Ecto neural progenitor cell (in vitro differentiated cells): Measurements from ENCODE around the gene MAP4.
"Not testable (repeated sequence)": the region's sequence is repeated elsewhere in the genome, so short reads cannot be mapped to it uniquely, and the experiment has no call there.

Experiments
- DNase-seq: peaks from one replicate; pipeline ENCODE4 v3.0.0-alpha.2; 2018; ENCODE audit warnings: low spot score

MAP4 gene, protein sequence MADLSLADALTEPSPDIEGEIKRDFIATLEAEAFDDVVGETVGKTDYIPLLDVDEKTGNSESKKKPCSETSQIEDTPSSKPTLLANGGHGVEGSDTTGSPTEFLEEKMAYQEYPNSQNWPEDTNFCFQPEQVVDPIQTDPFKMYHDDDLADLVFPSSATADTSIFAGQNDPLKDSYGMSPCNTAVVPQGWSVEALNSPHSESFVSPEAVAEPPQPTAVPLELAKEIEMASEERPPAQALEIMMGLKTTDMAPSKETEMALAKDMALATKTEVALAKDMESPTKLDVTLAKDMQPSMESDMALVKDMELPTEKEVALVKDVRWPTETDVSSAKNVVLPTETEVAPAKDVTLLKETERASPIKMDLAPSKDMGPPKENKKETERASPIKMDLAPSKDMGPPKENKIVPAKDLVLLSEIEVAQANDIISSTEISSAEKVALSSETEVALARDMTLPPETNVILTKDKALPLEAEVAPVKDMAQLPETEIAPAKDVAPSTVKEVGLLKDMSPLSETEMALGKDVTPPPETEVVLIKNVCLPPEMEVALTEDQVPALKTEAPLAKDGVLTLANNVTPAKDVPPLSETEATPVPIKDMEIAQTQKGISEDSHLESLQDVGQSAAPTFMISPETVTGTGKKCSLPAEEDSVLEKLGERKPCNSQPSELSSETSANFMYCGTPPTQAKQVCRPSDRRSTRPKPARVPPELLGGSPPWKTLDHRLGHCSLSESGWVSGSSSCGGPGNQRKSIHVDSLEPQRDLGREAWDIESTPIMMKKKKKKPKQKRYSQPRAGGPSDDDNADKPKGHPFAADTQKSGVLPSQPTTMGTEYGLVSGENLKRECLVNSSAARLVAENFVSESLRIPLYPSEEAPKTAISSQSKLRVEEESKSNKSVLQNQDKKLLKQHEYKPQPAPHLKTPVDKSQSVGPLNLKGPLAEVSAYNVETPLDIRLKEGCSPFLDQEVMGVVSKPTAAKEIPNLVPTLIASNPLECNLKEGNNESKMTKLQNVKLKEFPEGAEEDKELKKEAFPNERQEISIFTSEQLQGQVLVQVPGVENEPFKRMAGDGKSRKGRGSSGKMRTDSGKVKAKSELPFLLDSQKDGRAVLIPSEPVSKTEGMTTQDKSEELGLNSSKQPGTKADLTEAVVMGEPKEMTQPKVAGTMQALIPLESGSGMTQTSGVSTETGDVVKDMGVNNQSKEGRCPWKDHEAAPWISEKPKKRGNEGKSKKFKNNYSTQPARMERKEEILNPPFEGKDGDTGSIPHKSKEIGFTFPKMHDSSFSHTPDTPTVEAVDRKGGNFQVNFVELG (N-terminal part only)

DNA sequence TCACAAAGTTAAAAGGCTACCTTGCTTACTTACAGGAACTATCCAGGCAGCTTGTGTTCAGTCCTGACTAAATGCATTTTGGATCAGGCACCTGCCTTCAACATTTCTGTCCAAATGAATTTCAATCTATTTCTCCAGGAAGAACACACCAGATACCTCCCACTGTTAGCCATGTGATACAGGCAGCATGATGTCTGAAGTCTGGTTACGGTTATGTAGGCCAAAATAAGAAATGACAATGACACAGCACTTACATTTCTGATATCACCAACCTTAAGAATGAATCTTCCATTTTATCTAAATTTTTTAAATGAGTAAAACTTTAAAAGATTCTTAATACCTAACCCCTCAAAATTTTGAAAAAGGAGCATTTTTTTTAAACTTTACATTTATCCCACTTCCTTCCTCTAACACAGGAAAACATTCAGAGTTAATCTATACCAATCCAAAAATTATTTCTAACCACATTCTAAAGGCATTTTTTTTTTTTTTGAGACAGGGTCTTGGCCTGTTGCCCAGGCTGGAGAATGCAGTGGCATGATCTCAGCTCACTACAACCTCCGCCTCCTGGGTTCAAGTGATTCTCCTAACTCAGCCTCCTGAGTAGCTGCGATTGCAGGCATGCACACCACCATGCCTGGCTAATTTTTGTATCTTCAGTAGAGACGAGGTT, at the start of gene MAP4:
MAP4 (minus strand) TSS at position 116 of the 673 bp plus-strand sequence. CDS start 17,556 bp downstream, outside the sequence.
- DNase-seq = no peak

DNA sequence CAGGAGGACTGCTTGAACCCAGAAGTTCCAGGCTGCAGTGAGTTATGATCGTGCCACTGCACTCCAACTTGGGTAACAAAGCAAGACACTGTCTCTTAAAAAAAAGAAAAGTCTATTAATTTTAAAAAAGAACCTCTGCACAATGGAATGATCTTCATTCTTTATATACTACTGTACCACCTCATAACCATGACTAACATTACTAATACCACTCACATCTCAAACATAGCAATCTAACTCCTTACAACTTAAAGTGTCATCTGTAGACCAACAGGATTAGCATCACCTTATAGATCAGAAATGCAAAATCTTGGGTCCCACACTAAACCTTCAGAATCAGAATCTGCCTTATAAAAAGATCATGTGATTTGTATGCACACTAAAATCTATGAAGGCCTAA, 48.8 kb upstream of the MAP4 start:
- no peak for DNase-seq

DNA sequence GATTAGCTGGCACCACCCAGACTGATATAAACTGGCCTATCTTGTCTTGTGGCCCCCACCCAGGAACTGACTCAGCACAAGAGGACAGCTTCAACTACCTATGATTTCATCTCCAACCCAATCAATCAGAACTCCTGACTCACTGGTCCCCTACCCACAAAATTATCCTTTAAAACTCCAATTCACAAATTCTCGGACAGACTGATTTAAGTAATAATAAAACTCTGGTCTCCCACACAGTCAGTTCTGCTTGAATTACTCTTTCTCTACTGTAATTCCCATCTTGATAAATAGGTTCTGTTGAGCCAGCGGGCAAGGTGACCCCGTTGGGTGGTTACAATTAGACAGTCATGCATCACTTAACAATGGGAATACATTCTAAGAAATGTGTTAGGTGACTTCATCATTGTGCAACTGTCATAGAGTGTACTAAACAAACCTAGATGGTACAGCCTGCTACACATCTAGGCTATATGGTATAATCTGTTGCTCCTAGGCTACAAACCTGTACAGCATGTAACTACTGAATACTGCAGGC, 48.1 kb upstream of the MAP4 start:
- DNase-seq = no peak

DNA sequence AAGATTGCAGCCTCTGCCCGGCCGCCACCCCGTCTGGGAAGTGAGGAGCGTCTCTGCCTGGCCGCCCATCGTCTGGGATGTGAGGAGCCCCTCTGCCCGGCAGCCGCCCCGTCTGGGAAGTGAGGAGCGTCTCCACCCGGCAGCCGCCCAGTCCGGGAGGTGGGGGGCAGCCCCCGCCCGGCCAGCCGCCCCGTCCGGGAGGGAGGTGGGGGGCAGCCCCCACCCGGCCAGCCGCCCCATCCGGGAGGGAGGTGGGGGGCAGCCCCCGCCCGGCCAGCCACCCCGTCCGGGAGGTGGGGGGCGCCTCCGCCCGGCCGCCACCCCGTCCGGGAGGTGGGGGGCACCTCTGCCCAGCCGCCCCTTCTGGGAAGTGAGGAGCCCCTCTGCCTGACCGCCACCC, 45.4 kb upstream of the MAP4 start:
- DNase-seq = not testable (repeated sequence)

DNA sequence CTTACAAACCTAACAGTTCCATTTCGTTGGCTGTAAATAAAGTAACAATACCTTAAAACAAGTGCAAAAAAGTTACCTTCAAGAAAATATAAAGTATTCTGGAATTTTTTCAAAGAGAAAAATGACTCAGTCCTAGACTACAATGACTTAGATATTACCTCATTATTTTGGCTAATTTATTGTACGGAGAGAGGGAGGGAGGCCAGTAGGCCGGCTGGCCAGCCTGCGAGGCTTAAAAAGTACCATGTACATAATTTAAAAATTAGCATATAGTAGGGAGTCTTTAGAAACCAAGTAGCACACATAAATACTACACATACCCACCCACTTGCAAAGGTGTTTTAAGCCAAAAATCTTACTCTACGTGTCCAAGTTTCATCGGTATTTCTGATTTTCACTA, 41.9 kb upstream of the MAP4 start:
- no peak for DNase-seq

DNA sequence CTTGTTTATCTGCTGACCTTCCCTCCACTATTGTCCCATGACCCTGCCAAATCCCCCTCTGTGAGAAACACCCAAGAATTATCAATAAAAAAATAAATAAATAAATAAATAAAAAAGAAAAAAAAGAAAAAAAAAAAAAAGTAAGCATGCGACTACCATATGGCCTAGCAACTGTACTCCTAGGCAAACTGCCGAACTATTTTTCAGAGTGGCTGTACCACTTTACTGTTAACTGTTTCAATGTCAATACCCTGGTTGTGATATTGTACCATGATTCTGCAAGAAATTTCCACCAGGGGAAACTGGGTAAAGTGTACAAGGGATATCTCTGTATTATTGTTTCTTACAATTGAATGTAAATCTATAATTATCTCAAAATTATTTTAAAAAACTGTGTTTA, 41.3 kb upstream of the MAP4 start:
- no peak for DNase-seq

DNA sequence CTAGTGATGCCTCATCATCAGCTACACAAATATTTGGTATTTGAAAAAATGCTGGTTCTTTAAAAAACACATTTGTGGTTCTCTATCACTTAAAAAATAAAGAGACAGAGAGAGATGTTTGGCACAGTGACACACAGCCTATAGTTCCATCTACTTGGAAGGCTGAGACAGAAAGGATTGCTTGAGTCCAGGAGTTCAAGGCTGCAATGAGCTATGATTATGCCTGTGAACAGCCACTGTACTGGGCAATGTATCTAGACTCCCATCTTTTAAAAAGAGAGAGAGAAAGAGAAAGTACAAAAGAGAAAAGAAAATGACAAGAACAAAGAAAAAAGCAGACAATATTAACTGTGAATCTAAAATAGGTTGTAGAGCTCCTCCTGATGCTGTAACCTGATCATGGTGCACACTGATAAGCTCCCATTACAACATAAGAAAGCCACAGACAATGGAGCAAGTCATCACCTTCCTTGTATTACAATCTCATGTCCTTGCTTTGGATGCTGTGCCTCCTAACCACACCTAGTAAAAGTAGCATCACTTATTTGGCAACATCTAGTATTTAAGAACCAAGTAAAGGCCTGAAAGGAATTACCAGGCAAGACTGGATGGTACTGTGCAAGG, 31.7 kb upstream of the MAP4 start:
- DNase-seq = no peak

DNA sequence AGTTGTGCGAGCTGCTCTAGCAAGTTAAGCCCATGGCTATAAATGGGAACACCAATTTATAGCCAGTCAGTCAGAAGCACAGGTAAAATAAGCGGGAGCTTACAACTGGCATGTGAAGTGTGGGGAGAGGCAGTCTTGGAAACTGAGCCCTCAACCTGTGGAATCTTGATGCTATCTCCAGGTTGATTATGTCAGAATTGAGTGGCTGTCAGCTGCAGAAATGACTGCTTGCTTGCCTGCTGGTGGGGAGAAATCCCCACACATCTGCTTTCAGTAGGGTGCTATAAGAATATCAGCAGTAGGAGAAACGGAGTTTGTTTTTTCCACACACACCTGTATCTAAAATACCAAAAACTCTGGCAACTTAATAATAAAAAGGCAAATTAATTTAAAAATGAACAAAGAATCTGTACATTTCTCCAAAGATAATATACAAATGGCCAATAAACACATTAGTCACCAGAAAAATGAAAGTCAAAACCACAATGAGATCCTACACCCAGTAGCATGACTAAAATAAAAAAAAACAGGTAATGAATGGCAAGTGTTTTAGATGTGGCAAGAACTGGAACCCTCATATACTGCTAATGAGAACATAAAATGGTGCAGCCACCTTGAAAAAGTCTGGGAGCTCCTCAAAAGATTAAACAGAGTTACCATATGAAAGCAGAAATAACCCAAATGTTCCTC, 26.0 kb upstream of the MAP4 start:
- no peak for DNase-seq

DNA sequence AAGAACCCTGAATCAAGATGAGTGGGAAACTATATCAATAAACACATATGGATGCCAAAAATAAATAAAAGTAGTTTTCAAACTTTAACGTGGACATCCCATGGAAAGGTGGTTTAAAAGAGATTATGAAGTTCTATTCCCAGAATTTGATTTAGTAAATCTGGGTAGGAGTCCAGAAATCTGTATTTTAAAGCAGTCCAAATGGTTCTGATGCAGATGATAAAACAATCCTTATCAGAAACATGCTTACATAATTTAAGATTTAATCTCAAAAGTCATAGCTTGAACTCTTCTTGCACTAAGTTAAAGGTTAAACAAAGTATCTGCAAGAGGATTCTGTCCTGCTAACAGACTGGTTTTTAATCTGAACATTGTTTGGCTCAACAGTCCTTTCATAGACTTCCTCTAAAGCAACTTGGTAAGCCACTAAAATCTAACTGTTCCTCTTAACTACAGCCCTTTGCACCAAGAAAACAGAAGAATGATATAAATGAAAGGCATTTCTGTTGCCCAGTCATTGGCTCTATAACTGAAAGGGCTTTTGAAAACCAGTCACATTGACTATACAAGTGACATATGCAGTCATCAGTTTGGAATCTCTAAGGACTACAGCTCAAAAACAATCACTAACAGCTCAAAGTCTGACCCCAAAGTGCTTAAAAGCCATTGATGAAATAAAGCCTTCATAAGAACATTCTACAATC, 23.4 kb upstream of the MAP4 start:
- no peak for DNase-seq

DNA sequence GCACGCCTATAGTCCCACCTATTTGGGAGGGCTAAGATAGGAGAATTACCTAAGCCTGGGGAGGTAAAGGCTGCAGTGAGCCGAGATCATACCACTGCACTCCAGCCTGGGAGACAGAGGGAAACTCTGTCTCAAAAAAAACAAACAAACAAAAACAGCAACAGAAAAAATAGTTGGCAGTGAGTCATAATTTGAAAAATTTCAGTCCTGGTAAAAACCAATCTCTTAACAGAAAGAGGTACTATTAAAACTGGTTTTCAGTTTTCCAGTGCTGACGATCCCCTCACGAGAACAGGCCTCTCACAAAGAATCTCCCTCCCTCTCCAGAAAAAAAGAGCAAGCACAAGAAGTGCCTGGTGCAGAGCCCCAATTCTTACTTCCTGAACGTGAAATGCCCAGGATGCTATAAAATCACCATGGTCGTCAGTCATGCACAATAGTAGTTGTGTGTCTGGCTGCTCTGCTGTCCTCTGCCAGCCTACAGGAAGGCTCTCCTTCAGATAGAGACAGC, 22.8 kb upstream of the MAP4 start:
- DNase-seq = no peak

DNA sequence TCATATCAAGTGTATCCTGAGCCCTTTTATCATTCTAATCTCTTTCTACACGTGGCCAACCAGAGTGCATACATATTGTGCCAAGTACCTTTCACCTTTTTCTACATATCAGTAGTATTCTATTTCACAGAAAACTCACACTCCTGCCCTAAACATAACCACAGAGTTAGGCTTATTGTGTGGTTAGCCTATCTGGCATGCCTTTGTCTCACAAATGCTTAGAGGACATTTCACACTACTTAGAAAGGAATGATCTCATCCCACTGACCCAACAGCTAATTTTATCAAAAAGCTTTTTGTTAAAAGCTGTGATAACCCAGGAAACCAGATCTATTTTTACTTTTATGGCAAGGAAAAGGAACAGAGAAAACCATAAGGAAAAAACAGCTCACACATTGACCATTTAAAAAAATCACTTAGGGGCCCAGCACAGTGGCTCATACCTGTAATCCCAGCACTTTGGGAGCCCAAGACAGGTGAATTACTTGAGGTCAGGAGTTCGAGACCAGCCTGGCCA, 17.8 kb upstream of the MAP4 start:
- DNase-seq = no peak

DNA sequence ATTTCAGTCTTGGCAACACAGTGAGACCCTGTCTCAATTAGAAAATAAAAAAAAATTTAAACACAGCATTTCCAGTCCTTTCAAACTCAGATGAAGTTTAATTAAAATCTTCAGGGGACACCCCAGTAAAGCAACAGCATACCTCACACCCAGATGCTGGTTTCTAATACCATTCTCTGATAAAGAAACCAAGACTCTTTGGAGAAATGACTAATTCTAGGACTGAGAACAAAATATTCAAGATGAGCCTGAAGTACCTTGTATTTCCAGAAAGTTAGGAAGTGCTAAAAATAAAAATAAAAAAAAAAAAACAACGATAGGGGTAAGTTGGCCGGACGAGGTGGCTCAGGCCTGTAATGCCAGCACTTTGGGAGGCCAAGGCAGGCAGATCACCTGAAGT, 14.0 kb upstream of the MAP4 start:
- DNase-seq = no peak

DNA sequence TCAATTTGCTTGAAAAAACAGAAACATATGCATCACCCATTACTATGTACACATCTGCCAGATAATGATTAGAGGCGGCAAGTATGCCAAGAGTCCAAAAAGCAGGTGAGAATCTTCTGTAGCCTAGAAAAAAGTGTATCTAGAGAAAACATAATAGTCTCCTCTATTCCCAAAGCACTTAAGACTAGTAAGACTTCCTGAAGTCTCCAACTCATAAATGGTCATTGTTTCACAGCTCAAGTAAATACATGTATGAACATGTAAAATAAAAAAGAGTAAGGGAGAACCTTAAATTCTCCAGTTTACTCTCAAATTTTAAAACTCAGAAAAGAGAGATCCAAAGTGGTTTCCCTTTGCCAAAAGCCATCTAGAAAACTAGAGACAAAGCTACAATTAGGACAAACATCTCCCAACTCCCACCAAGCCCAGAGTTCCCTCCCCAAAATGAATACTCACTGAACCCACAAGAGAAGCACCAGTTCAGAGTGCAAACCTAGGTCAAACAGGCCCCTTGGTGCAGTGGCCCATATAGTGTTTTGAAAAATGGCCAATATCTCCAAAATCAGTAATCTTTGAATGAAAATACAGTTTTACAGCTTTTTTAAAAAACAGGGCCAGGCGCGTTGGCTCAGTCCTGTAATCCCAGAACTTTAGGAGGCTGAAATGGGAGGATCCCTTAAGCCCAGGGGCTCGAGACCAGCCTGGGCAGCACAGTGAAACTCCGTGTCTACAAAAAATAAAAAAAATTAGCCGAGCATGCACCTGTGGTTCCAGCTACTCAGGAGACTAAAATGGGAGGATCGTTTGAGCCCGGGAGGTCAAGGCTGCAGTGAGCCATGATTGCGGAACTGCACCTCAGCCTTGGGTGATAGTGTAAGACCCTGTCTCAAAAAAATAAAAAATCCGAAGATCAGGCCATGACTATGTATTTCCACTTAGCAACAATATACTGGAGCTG, 11.0 kb upstream of the MAP4 start:
- DNase-seq = no peak

DNA sequence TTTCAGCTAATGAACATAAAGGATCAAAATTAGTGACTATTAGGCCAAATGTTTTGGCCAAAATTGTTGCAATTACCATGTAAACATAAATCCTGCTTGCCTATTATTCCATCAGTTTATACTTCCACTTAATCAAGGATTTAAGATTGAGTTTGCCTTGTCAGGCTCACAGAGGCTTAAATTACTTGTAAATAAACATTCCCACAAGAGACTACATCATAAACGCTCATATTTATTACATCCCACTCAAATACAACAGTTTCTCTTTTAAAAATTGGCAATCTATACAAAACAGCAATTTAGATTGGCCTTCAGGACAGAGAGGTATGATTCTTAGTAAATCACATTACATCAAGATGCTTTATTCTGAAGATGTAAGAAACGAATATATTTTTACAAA, 9.9 kb upstream of the MAP4 start:
- no peak for DNase-seq

DNA sequence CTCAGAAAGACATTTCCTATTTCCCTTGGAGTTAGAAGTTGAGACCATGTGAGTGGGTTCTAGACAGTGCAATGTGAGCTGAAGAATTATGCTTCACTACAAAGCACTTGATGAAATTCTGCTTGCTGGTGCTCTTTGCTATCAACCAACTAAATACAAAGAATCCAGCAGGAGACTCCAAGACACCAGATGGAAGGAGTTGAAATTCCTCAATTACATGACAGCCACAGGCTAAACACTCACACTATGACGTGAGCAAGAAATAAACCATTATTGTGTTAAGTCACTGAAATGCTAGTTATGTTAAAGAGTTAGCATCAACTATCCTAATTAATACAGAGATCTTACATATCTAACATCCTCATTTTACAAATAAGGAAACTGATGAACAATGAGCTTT, 8.2 kb upstream of the MAP4 start:
- no peak for DNase-seq

DNA sequence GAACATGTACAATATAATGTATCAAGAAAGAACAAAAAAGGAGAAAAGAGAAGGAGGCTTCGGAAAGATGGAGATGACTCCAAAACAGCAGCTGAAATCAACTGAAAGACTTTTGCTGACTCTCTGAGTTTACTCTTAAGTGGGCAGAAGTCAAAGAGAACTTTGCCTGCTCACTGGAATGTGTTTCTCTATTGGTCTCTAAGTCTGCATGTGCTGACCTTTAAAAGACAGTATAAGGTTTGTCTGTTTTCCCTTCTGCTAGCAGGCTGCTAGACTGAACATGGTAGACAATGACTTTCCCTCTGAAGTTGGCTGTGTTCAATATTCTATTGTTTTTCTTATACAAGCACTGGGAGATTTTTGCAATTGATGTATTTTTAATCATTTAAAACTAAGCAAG, 7.2 kb upstream of the MAP4 start:
- DNase-seq = no peak

DNA sequence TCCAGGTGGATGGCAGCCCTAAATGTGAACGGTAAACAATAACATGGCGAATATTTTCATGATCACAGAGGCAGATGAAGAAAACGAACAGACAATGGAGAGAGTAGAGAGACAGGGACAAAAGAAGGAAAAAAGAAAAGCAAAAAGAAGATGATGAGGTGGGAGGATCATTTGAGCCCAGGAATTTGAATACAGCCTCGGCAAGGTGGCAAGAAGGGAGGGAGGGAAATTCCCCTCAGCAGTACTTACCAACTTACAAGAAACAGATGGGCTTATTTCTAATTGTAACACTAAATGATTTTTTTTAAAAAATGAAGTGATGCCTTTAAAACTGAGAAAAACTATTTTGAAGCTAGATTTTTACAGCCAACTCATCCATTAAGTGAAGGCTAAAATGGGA, 6.0 kb upstream of the MAP4 start:
- no peak for DNase-seq

DNA sequence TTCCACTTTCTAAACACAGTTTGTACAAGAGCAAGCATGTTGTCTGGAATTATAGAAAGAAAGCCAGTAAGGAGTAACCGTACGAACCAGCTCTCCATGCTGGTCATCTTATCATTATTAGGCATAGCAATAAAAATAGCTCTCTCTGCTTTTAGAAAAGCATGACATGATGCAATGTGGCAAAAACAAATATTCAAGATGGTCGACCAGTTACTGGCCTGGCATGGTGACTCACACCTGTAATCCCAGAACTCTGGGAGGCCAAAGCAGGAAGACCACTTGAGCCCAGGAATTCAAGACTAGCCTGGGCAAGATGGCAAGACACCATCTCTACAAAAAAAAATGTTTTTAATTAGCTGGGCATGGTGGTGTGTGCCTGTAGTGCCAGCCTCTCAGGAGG, 2.6 kb upstream of the MAP4 start:
- DNase-seq = no peak
